Rectal smooth muscle tissue (tissue), 1 donor: ENCODE measurements around the gene DGKA.
"Not testable (repeated sequence)": the region's sequence is repeated elsewhere in the genome, so short reads cannot be mapped to it uniquely, and the experiment has no call there.

Source experiments
- H3K27ac ChIP-seq: one replicate; pipeline ENCODE4 v1.7.0; 2013; ENCODE audit warnings: low read depth, low read length, inconsistent platforms
- H3K27me3 ChIP-seq: one replicate; pipeline ENCODE4 v1.7.0; 2013; ENCODE audit warnings: low read length; ENCODE audit not compliant: control insufficient read depth, insufficient read depth
- H3K36me3 ChIP-seq: one replicate; pipeline ENCODE4 v1.7.0; 2013; ENCODE audit warnings: low read length; ENCODE audit not compliant: control insufficient read depth, insufficient read depth
- H3K4me1 ChIP-seq: one replicate; pipeline ENCODE4 v1.7.0; 2013; ENCODE audit warnings: low read length; ENCODE audit not compliant: control insufficient read depth, insufficient read depth
- H3K4me3 ChIP-seq: one replicate; pipeline ENCODE4 v1.7.0; 2013; ENCODE audit warnings: low read length
- H3K9ac ChIP-seq: one replicate; pipeline ENCODE4 v1.7.0; 2013; ENCODE audit warnings: low read length

DGKA gene

GRCh38 chr12:55974308-55974730, 43.4 kb downstream of the DGKA start:
- Histone ChIP-seq H3K36me3 (no peaks in the 10 kb centered on the region), H3K27me3 (no peaks in the 10 kb centered on the region), H3K4me1 (peaks cover 15% of the 10 kb centered on the region), H3K4me3 (peak overlapping the region; percentile 95), H3K27ac (peak overlapping the region; percentile 98), H3K9ac (peak overlapping the region; percentile 99)

GRCh38 chr12:55978393-55978792, 47.4 kb downstream of the DGKA start:
- peaks cover 5% of the 10 kb centered on the region for H3K36me3 ChIP-seq
- peaks cover 10% of the 10 kb centered on the region for H3K4me1 ChIP-seq
- no peak overlapping the region for H3K9ac ChIP-seq
- H3K27me3 ChIP-seq: no peaks in the 10 kb centered on the region
- no peak overlapping the region for H3K27ac ChIP-seq
- H3K4me3 ChIP-seq: no peak overlapping the region

- Histone ChIP-seq H3K27me3 (no peaks in the 10 kb centered on the region), H3K36me3 (peaks cover 5% of the 10 kb centered on the region), H3K9ac (no peak overlapping the region), H3K27ac (no peak overlapping the region), H3K4me1 (peaks cover 10% of the 10 kb centered on the region), H3K4me3 (no peak overlapping the region)
These were observed 48.1 kb downstream of the DGKA start for GRCh38 chr12:55979069-55979468.

- not testable (repeated sequence) for H3K9ac ChIP-seq, H3K4me3 ChIP-seq, H3K4me1 ChIP-seq, H3K27me3 ChIP-seq, H3K27ac ChIP-seq
- H3K36me3 ChIP-seq: peaks cover 15% of the 10 kb centered on the region
These were observed 50.9 kb downstream of the DGKA start for GRCh38 chr12:55981882-55982281.

- no peak overlapping the region for H3K9ac ChIP-seq
- H3K4me1 ChIP-seq: no peaks in the 10 kb centered on the region
- H3K36me3 ChIP-seq: peaks cover 15% of the 10 kb centered on the region
- no peaks in the 10 kb centered on the region for H3K27me3 ChIP-seq
- no peak overlapping the region for H3K27ac ChIP-seq
- H3K4me3 ChIP-seq: no peak overlapping the region
These were observed 51.5 kb downstream of the DGKA start for GRCh38 chr12:55982319-55982936.

- H3K4me1 ChIP-seq: no peaks in the 10 kb centered on the region
- H3K36me3 ChIP-seq: peaks cover 15% of the 10 kb centered on the region
- no peaks in the 10 kb centered on the region for H3K27me3 ChIP-seq
These were observed 52.4 kb downstream of the DGKA start for GRCh38 chr12:55983232-55983842.

GRCh38 chr12:55984861-55985260, 53.9 kb downstream of the DGKA start:
- H3K9ac ChIP-seq: no peak overlapping the region
- no peak overlapping the region for H3K27ac ChIP-seq
- H3K27me3 ChIP-seq: no peaks in the 10 kb centered on the region
- H3K36me3 ChIP-seq: peaks cover 18% of the 10 kb centered on the region
- no peak overlapping the region for H3K4me3 ChIP-seq
- no peaks in the 10 kb centered on the region for H3K4me1 ChIP-seq

More at GRCh38 chr12:55983232-55983842, 52.4 kb downstream of the DGKA start:
- H3K27ac ChIP-seq: no peak overlapping the region
- H3K9ac ChIP-seq: no peak overlapping the region
- no peak overlapping the region for H3K4me3 ChIP-seq

GRCh38 chr12:55985341-55985740, 54.4 kb downstream of the DGKA start:
- no peaks in the 10 kb centered on the region for H3K4me1 ChIP-seq
- H3K4me3 ChIP-seq: no peak overlapping the region
- H3K36me3 ChIP-seq: peaks cover 20% of the 10 kb centered on the region
- H3K9ac ChIP-seq: no peak overlapping the region
- H3K27ac ChIP-seq: no peak overlapping the region
- no peaks in the 10 kb centered on the region for H3K27me3 ChIP-seq

GRCh38 chr12:55985976-55986375, 55.0 kb downstream of the DGKA start:
- not testable (repeated sequence) for H3K9ac ChIP-seq, H3K27ac ChIP-seq, H3K27me3 ChIP-seq, H3K4me1 ChIP-seq, H3K4me3 ChIP-seq
- peaks cover 26% of the 10 kb centered on the region for H3K36me3 ChIP-seq

GRCh38 chr12:55991110-55991509, 60.1 kb downstream of the DGKA start:
- H3K9ac ChIP-seq: no peak overlapping the region
- no peak overlapping the region for H3K4me3 ChIP-seq
- H3K27me3 ChIP-seq: no peaks in the 10 kb centered on the region
- H3K27ac ChIP-seq: no peak overlapping the region
- no peaks in the 10 kb centered on the region for H3K4me1 ChIP-seq
- peaks cover 40% of the 10 kb centered on the region for H3K36me3 ChIP-seq

- Histone ChIP-seq H3K4me1 (no peaks in the 10 kb centered on the region), H3K4me3 (no peak overlapping the region), H3K27me3 (no peaks in the 10 kb centered on the region), H3K36me3 (peaks cover 37% of the 10 kb centered on the region), H3K27ac (no peak overlapping the region), H3K9ac (no peak overlapping the region)
These were observed 62.4 kb downstream of the DGKA start for GRCh38 chr12:55993230-55993853.

GRCh38 chr12:55995366-55995765, 64.4 kb downstream of the DGKA start:
- Histone ChIP-seq H3K27me3 (no peaks in the 10 kb centered on the region), H3K9ac (no peak overlapping the region), H3K4me1 (no peaks in the 10 kb centered on the region), H3K27ac (no peak overlapping the region), H3K36me3 (peaks cover 32% of the 10 kb centered on the region), H3K4me3 (no peak overlapping the region)
